CD4-positive, alpha-beta T cell treated with Interleukin-4 for 4 hours (primary cell): Measurements from ENCODE around the gene IL20RA.
"Not testable (repeated sequence)": the region's sequence is repeated elsewhere in the genome, so short reads cannot be mapped to it uniquely, and the experiment has no call there.

Source experiments
- DNase-seq: peaks from one replicate; pipeline ENCODE4 v3.0.0-alpha.2; 2020

IL20RA gene

GRCh38 chr6:137002505-137002904 is 42.3 kb downstream of the IL20RA start:
- DNase-seq: no peak

- DNase-seq: no peak
Observed at GRCh38 chr6:137001977-137002302, 42.8 kb downstream of the IL20RA start.

GRCh38 chr6:137001299-137001976 is 43.3 kb downstream of the IL20RA start:
- no peak for DNase-seq

- no peak for DNase-seq
Observed at GRCh38 chr6:137000825-137001224, 43.9 kb downstream of the IL20RA start.

- DNase-seq: no peak
Observed at GRCh38 chr6:136995521-136995920, 49.2 kb downstream of the IL20RA start.

GRCh38 chr6:136994782-136995181 is 50.0 kb downstream of the IL20RA start:
- no peak for DNase-seq

GRCh38 chr6:136992113-136992512 is 52.7 kb downstream of the IL20RA start:
- no peak for DNase-seq

- DNase-seq: no peak
Observed at GRCh38 chr6:136991646-136992045, 53.1 kb downstream of the IL20RA start.

GRCh38 chr6:136990754-136991153 is 54.0 kb downstream of the IL20RA start:
- DNase-seq: no peak

GRCh38 chr6:136990242-136990578 is 54.6 kb downstream of the IL20RA start:
- no peak for DNase-seq

GRCh38 chr6:136989571-136990241 is 55.1 kb downstream of the IL20RA start:
- no peak for DNase-seq

- no peak for DNase-seq
Observed at GRCh38 chr6:136987526-136987925, 57.2 kb downstream of the IL20RA start.

- DNase-seq: no peak
Observed at GRCh38 chr6:136985502-136985901, 59.3 kb downstream of the IL20RA start.

- DNase-seq: no peak
Observed at GRCh38 chr6:136984578-136984977, 60.2 kb downstream of the IL20RA start.

- DNase-seq: no peak
Observed at GRCh38 chr6:136983687-136984086, 61.1 kb downstream of the IL20RA start.

GRCh38 chr6:136982928-136983327 is 61.8 kb downstream of the IL20RA start:
- no peak for DNase-seq

- no peak for DNase-seq
Observed at GRCh38 chr6:136980070-136980469, 64.7 kb downstream of the IL20RA start.

GRCh38 chr6:136979206-136979605 is 65.6 kb downstream of the IL20RA start:
- no peak for DNase-seq

- DNase-seq: no peak
Observed at GRCh38 chr6:136977075-136977474, 67.7 kb downstream of the IL20RA start.

- DNase-seq: no peak
Observed at GRCh38 chr6:136975089-136975715, 69.6 kb downstream of the IL20RA start.

GRCh38 chr6:136973781-136974180 is 71.0 kb downstream of the IL20RA start:
- DNase-seq: not testable (repeated sequence)

GRCh38 chr6:136971609-136972008 is 73.2 kb downstream of the IL20RA start:
- no peak for DNase-seq

- DNase-seq: no peak
Observed at GRCh38 chr6:136969930-136970329, 74.8 kb downstream of the IL20RA start.

- DNase-seq: no peak
Observed at GRCh38 chr6:136969433-136969832, 75.3 kb downstream of the IL20RA start.

GRCh38 chr6:136968837-136969236 is 75.9 kb downstream of the IL20RA start:
- no peak for DNase-seq
